ENCODE results near the gene TDP2. TPM values are rescaled to one million over a fixed set of nuclear protein-coding genes. Genes with fewer than 3 reads are reported as not detected.

Gene TDP2
- total RNA-seq, 2 experiments from 2014 or later, result 63.9 to 64.6 TPM

GRCh38 chr6:24640166-24640565 is 26.5 kb downstream of the TDP2 start:
- H3K9me3 ChIP-seq (ENCODE audit: control insufficient read depth in 1 of 2, insufficient read depth in 1 of 2, low read length in 2 of 2), result no peaks in the 10 kb centered on the region
- no peaks in the 10 kb centered on the region for H3K4me1 ChIP-seq (ENCODE audit: insufficient read depth, low read length)
- H3K4me3 ChIP-seq (ENCODE audit: low read length), result no peak overlapping the region
- no peaks in the 10 kb centered on the region for H3K36me3 Mint-ChIP-seq (ENCODE audit: low read depth)
- POLR2A ChIA-PET, result no interaction called here
- no peak overlapping the region for H3K4me3 Mint-ChIP-seq
- intact Hi-C loops (cut with DNase I, micrococcal nuclease), result no loop called here
- CTCF ChIA-PET, result no interaction called here
- peaks cover 3% of the 10 kb centered on the region for H3K9me3 Mint-ChIP-seq
- peaks cover 35% of the 10 kb centered on the region for H3K27me3 Mint-ChIP-seq
- TF ChIP-seq, protein P1, sequence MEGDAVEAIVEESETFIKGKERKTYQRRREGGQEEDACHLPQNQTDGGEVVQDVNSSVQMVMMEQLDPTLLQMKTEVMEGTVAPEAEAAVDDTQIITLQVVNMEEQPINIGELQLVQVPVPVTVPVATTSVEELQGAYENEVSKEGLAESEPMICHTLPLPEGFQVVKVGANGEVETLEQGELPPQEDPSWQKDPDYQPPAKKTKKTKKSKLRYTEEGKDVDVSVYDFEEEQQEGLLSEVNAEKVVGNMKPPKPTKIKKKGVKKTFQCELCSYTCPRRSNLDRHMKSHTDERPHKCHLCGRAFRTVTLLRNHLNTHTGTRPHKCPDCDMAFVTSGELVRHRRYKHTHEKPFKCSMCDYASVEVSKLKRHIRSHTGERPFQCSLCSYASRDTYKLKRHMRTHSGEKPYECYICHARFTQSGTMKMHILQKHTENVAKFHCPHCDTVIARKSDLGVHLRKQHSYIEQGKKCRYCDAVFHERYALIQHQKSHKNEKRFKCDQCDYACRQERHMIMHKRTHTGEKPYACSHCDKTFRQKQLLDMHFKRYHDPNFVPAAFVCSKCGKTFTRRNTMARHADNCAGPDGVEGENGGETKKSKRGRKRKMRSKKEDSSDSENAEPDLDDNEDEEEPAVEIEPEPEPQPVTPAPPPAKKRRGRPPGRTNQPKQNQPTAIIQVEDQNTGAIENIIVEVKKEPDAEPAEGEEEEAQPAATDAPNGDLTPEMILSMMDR (IDR thresholded peaks at IDR 0.05), result no peak
- peaks cover 3% of the 10 kb centered on the region for H3K4me1 Mint-ChIP-seq (ENCODE audit: low read depth)
- DNase-seq (no peak), ATAC-seq (ENCODE audit: poor library complexity) (no peak)
- H3K27me3 ChIP-seq (ENCODE audit: control insufficient read depth in 1 of 2, insufficient read depth in 2 of 2, low read length in 2 of 2), result peaks cover 6% of the 10 kb centered on the region in 2 experiments
- H3K27ac ChIP-seq (ENCODE audit: low read depth in 1 of 2, low read length in 2 of 2), result no peak overlapping the region
- no peaks in the 10 kb centered on the region for H3K36me3 ChIP-seq (ENCODE audit: insufficient read depth, low read length)
- H3K27ac Mint-ChIP-seq, result no peak overlapping the region

GRCh38 chr6:24636681-24637080 is 30.0 kb downstream of the TDP2 start:
- H3K4me1 Mint-ChIP-seq (ENCODE audit: low read depth), result no peaks in the 10 kb centered on the region
- POLR2A ChIA-PET, result interaction anchor here (1.1 kb wide), 1 partner anchor 30 kb away, joined by 5 read pairs; the partner anchor contains the start of genes ACOT13 and TDP2
- ATAC-seq (ENCODE audit: poor library complexity), result no peak
- no peak overlapping the region for H3K27ac Mint-ChIP-seq
- TF ChIP-seq, protein P1 (IDR thresholded peaks at IDR 0.05), result no peak
- no peaks in the 10 kb centered on the region for H3K36me3 Mint-ChIP-seq (ENCODE audit: low read depth)
- H3K4me3 ChIP-seq (ENCODE audit: low read length), result no peak overlapping the region
- H3K27ac ChIP-seq (ENCODE audit: low read depth in 1 of 2, low read length in 2 of 2), result no peak overlapping the region
- no peak overlapping the region for H3K4me3 Mint-ChIP-seq
- H3K27me3 Mint-ChIP-seq, result peaks cover 42% of the 10 kb centered on the region
- H3K27me3 ChIP-seq (ENCODE audit: control insufficient read depth in 1 of 2, insufficient read depth in 2 of 2, low read length in 2 of 2), result no peaks in the 10 kb centered on the region
- intact Hi-C loops (cut with DNase I, micrococcal nuclease), result no loop called here
- DNase-seq, result no peak
- no peaks in the 10 kb centered on the region for H3K9me3 ChIP-seq (ENCODE audit: control insufficient read depth in 1 of 2, insufficient read depth in 1 of 2, low read length in 2 of 2)
- H3K36me3 ChIP-seq (ENCODE audit: insufficient read depth, low read length), result no peaks in the 10 kb centered on the region
- peaks cover 3% of the 10 kb centered on the region for H3K9me3 Mint-ChIP-seq
- CTCF ChIA-PET, result interaction anchor here (1.0 kb wide), 1 partner anchor 30 kb away, joined by 3 read pairs; the partner anchor contains the start of genes ACOT13 and TDP2
- no peaks in the 10 kb centered on the region for H3K4me1 ChIP-seq (ENCODE audit: insufficient read depth, low read length)

DNA sequence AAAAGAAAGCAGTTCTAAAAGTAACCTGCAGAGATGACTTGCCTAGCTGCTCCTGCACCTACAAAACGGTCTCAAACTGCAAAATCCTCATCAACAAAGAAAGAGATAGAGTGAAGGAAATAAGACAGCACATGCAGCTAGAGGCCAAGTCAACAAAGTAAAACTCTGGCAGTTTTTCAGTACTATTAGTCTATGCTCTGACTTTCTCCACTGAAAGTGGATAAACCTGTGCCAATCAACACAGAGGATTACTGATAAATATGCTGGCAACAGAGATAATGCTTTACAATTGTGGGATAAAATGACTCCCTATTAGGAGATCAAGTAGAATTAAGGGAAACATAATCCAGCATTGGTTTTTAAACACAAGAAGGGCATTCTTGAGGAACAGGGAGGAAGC is 34.1 kb downstream of the TDP2 start:
- intact Hi-C loops (cut with DNase I, micrococcal nuclease), result no loop called here

More for the DNA sequence above, 34.1 kb downstream of the TDP2 start:
- Mint-ChIP-seq H3K27ac (no peak overlapping the region), H3K4me3 (no peak overlapping the region), H3K27me3 (peaks cover 27% of the 10 kb centered on the region), H3K4me1 (ENCODE audit: low read depth) (no peaks in the 10 kb centered on the region), H3K9me3 (peaks cover 3% of the 10 kb centered on the region), H3K36me3 (ENCODE audit: low read depth) (no peaks in the 10 kb centered on the region)
- TF ChIP-seq, protein P1 (IDR thresholded peaks at IDR 0.05), result no peak
- ATAC-seq (ENCODE audit: poor library complexity) (no peak), DNase-seq (no peak)
- Histone ChIP-seq H3K27me3 (ENCODE audit: control insufficient read depth in 1 of 2, insufficient read depth in 2 of 2, low read length in 2 of 2) (no peaks in the 10 kb centered on the region), H3K36me3 (ENCODE audit: insufficient read depth, low read length) (no peaks in the 10 kb centered on the region), H3K9me3 (ENCODE audit: control insufficient read depth in 1 of 2, insufficient read depth in 1 of 2, low read length in 2 of 2) (no peaks in the 10 kb centered on the region), H3K27ac (ENCODE audit: low read depth in 1 of 2, low read length in 2 of 2) (no peak overlapping the region), H3K4me1 (ENCODE audit: insufficient read depth, low read length) (no peaks in the 10 kb centered on the region), H3K4me3 (ENCODE audit: low read length) (no peak overlapping the region)
- POLR2A ChIA-PET, result no interaction called here
- CTCF ChIA-PET, result no interaction called here

All from CD4-positive, alpha-beta T cell (primary cell).